ENCODE measurements around the gene OSBPL1A. TPM values are rescaled to one million over a fixed set of nuclear protein-coding genes. Genes with fewer than 3 reads are reported as not detected.

Gene OSBPL1A
- total RNA-seq, 1 donor from 2014 or later = 29.7 TPM

DNA sequence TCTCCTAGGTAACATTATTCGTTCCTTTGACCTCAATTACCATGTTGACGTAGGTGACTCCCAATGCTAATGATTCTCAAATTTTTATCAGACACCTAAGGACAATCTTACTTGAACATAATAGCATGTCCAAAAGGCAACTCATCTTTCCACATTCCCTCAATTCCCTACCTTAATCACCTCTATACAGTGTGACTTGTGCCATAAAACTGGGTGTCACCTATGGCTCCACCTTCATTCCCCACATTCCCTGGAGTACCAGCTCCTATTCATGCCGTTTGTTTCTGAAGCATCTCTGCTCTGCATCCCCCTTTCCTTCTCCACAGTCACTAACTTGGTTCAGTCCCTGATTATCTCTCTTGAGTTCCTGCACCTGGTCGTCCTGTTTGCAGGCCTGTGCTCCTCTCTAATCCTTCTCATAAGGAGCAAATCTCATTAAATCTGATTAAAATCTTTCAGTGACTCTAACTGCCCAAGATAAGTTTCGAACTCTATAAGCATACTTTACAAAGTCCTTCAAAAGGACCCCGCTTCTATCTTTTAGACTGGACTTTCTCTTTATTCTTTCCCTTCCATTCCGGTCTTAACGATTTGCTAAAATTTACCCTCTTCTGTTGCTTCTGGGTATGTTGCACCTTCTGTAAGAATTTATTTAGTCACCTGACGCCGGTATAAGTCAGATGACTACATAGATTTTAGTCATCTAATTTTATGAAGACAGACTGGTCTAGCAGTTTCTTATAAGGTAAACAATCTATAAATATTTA, 128.7 kb downstream of the OSBPL1A start:
- Mint-ChIP-seq H3K9me3 (ENCODE audit: unreplicated experiment) (peaks cover 9% of the 10 kb centered on the region), H3K27ac (ENCODE audit: unreplicated experiment) (no peak overlapping the region), H3K36me3 (ENCODE audit: unreplicated experiment) (peaks cover 13% of the 10 kb centered on the region), H3K4me1 (ENCODE audit: unreplicated experiment) (peaks cover 23% of the 10 kb centered on the region), H3K27me3 (ENCODE audit: unreplicated experiment) (no peaks in the 10 kb centered on the region), H3K4me3 (ENCODE audit: unreplicated experiment) (no peak overlapping the region)
- DNase-seq (ENCODE audit: extremely low spot score, unreplicated experiment) = no peak
- TF ChIP-seq, protein P1, sequence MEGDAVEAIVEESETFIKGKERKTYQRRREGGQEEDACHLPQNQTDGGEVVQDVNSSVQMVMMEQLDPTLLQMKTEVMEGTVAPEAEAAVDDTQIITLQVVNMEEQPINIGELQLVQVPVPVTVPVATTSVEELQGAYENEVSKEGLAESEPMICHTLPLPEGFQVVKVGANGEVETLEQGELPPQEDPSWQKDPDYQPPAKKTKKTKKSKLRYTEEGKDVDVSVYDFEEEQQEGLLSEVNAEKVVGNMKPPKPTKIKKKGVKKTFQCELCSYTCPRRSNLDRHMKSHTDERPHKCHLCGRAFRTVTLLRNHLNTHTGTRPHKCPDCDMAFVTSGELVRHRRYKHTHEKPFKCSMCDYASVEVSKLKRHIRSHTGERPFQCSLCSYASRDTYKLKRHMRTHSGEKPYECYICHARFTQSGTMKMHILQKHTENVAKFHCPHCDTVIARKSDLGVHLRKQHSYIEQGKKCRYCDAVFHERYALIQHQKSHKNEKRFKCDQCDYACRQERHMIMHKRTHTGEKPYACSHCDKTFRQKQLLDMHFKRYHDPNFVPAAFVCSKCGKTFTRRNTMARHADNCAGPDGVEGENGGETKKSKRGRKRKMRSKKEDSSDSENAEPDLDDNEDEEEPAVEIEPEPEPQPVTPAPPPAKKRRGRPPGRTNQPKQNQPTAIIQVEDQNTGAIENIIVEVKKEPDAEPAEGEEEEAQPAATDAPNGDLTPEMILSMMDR (IDR thresholded peaks at IDR 0.05) = no peak

DNA sequence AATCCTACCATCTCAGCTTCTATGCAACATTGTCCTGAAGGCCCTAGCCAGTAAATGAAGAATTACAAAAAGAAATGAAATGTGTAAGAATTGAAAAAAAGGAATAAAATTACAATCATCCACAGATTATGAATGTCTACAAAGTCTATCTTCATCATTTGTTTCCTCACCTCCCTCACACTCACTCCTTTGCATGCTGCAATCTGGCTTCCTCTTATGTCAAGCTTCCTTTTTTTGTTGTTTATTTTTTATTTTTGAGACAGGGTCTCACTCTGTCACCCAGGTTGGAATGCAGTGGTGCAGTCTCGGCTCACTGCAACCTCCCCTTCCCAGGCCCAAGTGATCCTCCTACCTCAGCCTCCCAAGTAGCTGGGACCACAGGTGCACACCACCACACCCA, 129.7 kb downstream of the OSBPL1A start:
- Mint-ChIP-seq H3K4me1 (ENCODE audit: unreplicated experiment) (peaks cover 25% of the 10 kb centered on the region), H3K27me3 (ENCODE audit: unreplicated experiment) (no peaks in the 10 kb centered on the region), H3K9me3 (ENCODE audit: unreplicated experiment) (peaks cover 9% of the 10 kb centered on the region), H3K27ac (ENCODE audit: unreplicated experiment) (no peak overlapping the region), H3K36me3 (ENCODE audit: unreplicated experiment) (peaks cover 13% of the 10 kb centered on the region), H3K4me3 (ENCODE audit: unreplicated experiment) (no peak overlapping the region)
- no peak for DNase-seq (ENCODE audit: extremely low spot score, unreplicated experiment)
- TF ChIP-seq, protein P1 (IDR thresholded peaks at IDR 0.05) = no peak

DNA sequence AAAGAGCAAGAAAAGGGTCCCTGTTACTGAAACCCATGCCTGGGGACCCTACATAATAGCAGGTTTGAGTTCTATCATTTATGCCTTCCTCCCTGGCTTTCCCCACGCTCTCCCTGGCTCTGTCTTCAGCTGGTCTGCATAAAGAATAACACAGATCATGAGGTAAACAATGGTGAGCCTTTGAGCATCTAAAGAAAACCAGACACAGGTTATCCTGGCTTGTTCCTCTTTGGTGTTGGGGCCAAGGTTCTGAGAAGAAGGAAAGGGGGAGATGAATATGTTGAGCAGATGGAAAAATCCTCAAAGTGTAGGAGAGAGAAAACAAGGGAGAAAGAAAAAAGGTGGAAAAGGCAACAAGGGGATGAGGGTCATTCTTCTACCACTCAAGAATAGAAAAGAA, 131.5 kb downstream of the OSBPL1A start:
- Mint-ChIP-seq H3K27ac (ENCODE audit: unreplicated experiment) (no peak overlapping the region), H3K27me3 (ENCODE audit: unreplicated experiment) (no peaks in the 10 kb centered on the region), H3K36me3 (ENCODE audit: unreplicated experiment) (peaks cover 13% of the 10 kb centered on the region), H3K4me3 (ENCODE audit: unreplicated experiment) (no peak overlapping the region), H3K9me3 (ENCODE audit: unreplicated experiment) (peaks cover 9% of the 10 kb centered on the region), H3K4me1 (ENCODE audit: unreplicated experiment) (peaks cover 30% of the 10 kb centered on the region)
- TF ChIP-seq, protein P1 (IDR thresholded peaks at IDR 0.05) = no peak
- no peak for DNase-seq (ENCODE audit: extremely low spot score, unreplicated experiment)

DNA sequence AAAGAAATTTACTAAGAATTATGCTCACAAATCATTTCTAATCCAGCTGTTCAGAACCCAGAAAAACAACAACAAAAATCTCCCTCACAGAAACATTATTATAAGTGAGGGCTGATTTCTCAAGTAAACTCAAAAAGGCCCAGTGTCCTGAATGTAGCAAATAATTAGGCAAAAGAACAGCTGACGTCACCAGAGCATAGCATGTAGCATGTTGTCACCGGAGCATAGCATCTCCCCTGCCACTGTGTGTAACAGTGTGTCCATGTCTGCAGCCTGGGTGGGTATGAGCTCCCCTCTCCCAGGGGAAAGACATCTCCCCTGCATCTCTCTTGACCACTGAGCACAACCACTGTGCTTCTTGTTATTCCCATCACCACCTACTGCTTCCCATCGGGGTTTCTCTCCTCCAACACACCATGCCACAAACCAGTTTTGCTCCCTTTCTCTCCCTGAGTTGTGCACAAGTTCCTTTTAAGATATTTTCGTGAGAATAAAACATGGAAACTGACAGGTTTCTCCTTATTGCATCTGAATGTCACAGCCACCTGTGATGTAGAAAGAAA, 132.0 kb downstream of the OSBPL1A start:
- H3K4me3 Mint-ChIP-seq (ENCODE audit: unreplicated experiment) = no peak overlapping the region
- DNase-seq (ENCODE audit: extremely low spot score, unreplicated experiment) = no peak
- H3K27me3 Mint-ChIP-seq (ENCODE audit: unreplicated experiment) = no peaks in the 10 kb centered on the region
- TF ChIP-seq, protein P1 (IDR thresholded peaks at IDR 0.05) = no peak
- H3K4me1 Mint-ChIP-seq (ENCODE audit: unreplicated experiment) = peaks cover 25% of the 10 kb centered on the region
- H3K36me3 Mint-ChIP-seq (ENCODE audit: unreplicated experiment) = peaks cover 13% of the 10 kb centered on the region
- H3K9me3 Mint-ChIP-seq (ENCODE audit: unreplicated experiment) = peaks cover 9% of the 10 kb centered on the region
- no peak overlapping the region for H3K27ac Mint-ChIP-seq (ENCODE audit: unreplicated experiment)

DNA sequence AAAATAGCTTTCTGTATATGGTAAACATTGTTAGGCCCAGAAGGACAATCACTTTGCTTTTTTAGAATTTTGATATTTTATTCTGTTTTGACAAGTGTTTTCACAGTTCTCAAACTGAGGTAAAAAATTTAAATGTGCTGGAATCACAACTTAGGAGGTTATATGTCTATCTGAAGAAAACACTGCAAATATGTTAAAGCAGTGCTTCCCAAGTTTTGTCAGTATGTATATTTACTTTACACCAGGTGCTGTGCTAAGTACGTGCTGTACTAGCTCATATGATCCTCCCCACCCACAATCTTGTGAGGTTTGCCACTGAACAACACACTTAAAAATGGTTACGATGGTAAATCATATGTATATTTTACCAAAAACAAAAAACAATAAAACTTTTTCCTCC, 134.6 kb downstream of the OSBPL1A start:
- Mint-ChIP-seq H3K9me3 (ENCODE audit: unreplicated experiment) (peaks cover 10% of the 10 kb centered on the region), H3K27ac (ENCODE audit: unreplicated experiment) (no peak overlapping the region), H3K4me3 (ENCODE audit: unreplicated experiment) (no peak overlapping the region), H3K27me3 (ENCODE audit: unreplicated experiment) (no peaks in the 10 kb centered on the region), H3K36me3 (ENCODE audit: unreplicated experiment) (peaks cover 7% of the 10 kb centered on the region), H3K4me1 (ENCODE audit: unreplicated experiment) (peaks cover 16% of the 10 kb centered on the region)
- TF ChIP-seq, protein P1 (IDR thresholded peaks at IDR 0.05) = no peak
- DNase-seq (ENCODE audit: extremely low spot score, unreplicated experiment) = no peak

All from osteocyte (in vitro differentiated cells).